ENCODE results near the gene ZCCHC24.

DNA sequence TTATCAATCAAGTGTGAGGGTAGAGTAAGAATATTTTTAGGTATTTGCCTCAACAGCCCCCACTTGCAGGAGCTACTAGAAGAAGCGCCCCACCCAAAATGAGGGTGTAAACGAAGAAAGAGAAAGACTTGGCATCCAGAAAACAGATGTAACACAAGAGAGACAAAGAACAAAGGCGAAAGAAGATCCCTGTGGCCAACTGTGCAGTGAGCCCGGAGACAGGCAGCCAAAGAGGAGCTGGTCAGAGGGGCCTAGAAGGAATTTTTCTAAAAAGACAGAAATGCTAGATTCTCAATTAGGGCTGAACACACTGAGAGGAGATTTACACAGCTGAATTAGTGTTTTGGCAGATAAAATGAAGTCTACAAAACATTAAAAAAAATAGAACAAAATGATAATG, 37.3 kb upstream of the ZCCHC24 start:
- TF ChIP-seq TAF1 (IDR thresholded peaks at IDR 0.05; ENCODE audit: borderline replicate concordance, low read depth, low read length) (no peak), POLR2A (IDR thresholded peaks at IDR 0.05; ENCODE audit: low read depth, low read length) (no peak), POLR2AphosphoS5 (IDR thresholded peaks at IDR 0.05; ENCODE audit: low read depth, low read length) (no peak)
